Gastroesophageal sphincter (tissue), 3 donors: ENCODE results near the gene GON4L.
"Not testable (repeated sequence)": the region's sequence is repeated elsewhere in the genome, so short reads cannot be mapped to it uniquely, and the experiment has no call there.

ENCODE experiments used
- CTCF ChIP-seq, 4 experiments: fragments of 200-600 bp in 2 of 4; fragments of 450-650 bp in 2 of 4; sonication (generic) in 1 of 4; IDR thresholded peaks; one replicate each; pipeline ENCODE4 v1.5.1; 2017 to 2019; ENCODE audit warnings: antibody characterized with exemption in 4 of 4, mild to moderate bottlenecking in 2 of 4, moderate library complexity in 2 of 4
- EP300 ChIP-seq: sonication (generic); formaldehyde crosslinking; IDR thresholded peaks from one replicate; pipeline ENCODE4 v1.6.1; 2017; ENCODE audit warnings: antibody characterized with exemption, mild to moderate bottlenecking
- POLR2A ChIP-seq, 2 donors: fragments of 450-650 bp; IDR thresholded peaks; one replicate each; pipeline ENCODE4 v1.6.1; 2017; ENCODE audit warnings: antibody characterized with exemption in 2 of 2, mild to moderate bottlenecking in 2 of 2, moderate library complexity in 1 of 2
- POLR2AphosphoS5 ChIP-seq: sonication (generic); formaldehyde crosslinking; IDR thresholded peaks from one replicate; pipeline ENCODE4 v1.6.1; 2017; ENCODE audit warnings: antibody characterized with exemption

GRCh38 chr1:155759017-155759416, 98.0 kb downstream of the GON4L start:
- TF ChIP-seq CTCF (IDR thresholded peaks at IDR 0.05); EP300; POLR2A (IDR thresholded peaks at IDR 0.05); POLR2AphosphoS5: not testable (repeated sequence)
